Renal pelvis (tissue), 4 donors: ENCODE results near the gene NUP98. TPM values are rescaled to one million over a fixed set of nuclear protein-coding genes. Genes with fewer than 3 reads are reported as not detected.
"Not testable (repeated sequence)": the region's sequence is repeated elsewhere in the genome, so short reads cannot be mapped to it uniquely, and the experiment has no call there.

Experiments used
- DNase-seq: peaks from one replicate; pipeline ENCODE4 v3.0.0-alpha.2; 2013
- polyA plus RNA-seq, 3 donors: library from polyadenylated mRNA; unstranded; fragments of 120-200 nt; gene quantifications; one replicate each; pipeline ENCODE4 v1.2.1, GENCODE V29; 2013; ENCODE audit not compliant: insufficient read length in 3 of 3

NUP98 gene
- polyA plus RNA-seq, 3 donors: 61.9 to 69.5 (median 66.6) TPM

DNA sequence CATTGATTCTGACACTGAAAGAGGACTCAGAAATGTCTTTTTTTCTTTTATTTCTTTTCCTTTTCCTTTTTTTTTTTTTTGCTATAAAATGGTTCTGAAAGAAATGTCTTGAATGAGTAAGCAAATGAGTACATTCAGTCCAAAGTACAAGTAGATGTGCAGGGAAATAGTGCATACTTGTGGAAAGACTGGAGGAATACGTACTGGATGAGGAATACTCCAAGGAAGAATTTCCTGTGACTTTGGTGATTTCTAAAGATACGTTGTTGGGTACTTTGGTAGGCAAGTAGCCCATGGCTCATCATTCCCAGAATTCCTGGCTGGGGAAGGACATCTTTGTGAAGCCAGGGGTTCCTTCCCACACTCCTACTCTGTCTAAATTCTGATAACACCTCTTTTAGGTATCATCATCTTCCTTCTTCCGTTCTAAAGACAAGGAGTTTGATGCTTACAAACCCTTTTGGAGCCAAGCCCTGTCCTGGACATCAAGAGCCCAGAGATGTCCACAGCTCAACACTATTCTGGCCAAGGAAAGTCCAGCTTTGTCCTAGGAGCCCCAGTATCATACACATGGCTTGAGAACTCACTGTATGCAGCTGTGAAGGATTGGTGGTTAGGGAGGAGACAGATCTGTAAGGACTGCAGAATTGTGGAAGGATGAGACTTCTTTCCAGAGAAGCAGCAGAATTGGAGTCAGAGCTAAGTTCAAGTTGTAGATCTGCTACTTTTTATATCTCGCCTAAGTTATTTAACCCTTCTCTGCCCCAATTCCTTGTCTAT lies 4.8 kb upstream of the NUP98 start:
- DNase-seq: no peak

DNA sequence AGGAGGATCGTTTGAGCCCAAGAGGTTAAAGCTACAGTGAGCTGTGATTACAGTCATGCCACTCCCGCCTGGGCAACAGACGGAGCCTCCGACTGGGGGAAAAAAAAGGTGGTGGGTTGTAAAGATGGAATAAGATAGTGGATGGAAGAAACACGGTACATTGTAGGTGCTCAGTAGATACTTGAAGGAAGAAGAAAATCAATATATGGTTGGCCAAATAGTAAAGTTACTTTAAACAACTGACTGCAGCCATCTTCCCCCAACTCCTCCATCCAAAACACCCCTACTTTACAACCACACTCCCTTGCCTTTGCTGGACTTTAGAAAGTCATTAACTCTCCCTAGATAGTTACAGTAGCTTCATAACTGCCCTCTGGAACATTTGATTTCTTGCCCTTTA lies 2.5 kb upstream of the NUP98 start:
- no peak for DNase-seq

DNA sequence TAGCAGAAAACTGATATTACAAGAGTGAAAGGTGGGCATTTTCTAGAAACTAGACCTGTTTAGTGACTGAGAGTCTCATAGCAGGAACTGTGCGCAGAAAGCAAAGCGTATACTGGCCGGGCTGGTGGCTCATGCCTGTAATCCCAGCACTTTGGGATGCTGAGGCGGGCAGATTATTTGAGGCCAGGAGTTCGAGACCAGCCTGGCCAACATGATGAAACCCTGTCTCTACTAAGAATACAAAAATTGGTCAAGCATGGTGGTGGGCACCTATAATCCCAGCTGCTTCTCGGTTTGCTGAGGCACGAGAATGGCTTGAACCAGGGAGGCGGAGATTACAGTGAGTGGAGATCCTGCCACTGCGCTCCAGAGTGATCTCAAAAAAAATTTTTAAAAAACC lies 1.8 kb upstream of the NUP98 start:
- no peak for DNase-seq

DNA sequence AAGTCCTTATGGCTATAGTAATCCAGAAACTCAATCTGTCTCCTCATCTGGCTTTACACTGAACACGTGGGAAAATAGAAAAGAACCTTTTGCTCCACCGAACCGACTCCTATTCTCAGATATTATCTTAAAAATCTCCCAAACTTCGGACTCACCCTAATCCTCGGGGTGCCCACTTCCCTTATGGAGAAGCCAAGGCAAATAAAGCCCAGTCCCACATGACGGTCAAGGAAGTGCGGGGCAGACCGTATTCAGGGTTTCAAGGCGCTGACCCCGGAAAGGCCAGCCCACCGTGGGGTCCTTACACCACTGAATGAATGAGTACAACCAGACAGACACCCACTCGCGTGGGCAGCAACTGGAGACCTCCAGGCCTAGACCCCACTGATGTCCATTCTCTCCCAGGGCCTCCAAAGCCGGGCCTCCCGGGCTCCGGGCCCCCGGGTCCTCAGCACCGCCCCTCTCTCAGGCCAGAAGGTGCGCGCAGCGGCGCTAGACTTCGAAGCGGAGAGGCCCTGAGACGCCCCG lies 489 bp downstream of the NUP98 start:
- peak; percentile 62 for DNase-seq

DNA sequence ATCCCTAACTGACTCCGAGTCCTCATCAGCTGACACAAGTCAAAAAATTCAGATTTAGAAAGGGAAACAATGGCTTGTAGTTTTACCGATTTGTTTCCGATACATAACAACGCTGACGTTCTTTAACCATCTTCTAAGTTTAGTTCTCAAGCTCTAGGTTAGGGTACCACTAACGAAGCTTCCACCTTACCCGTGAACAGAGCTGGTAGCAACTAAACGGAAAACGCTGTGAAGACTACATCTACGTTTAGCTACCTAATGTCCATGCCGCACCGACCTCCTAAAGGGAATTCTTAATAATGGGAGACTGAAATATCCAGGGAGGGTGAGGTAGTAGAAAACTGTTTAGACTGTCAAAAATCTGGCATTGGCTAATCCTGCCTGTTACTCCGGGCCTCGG lies 1.0 kb downstream of the NUP98 start:
- DNase-seq: no peak

DNA sequence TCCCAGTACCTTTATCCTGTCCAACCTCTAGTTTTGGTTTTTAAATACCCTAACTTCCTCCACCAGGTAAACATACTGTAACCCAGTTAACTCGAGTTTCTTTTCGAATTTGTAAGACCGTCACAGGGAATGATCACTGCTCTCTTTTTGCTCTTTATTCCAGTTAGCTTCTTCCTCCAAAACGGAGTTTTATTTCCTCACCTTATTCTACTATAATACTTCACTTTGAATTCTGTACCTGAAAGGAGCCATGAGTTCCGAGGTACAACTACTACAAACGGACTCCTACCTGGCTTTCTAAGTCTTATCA lies 1.4 kb downstream of the NUP98 start:
- no peak for DNase-seq

DNA sequence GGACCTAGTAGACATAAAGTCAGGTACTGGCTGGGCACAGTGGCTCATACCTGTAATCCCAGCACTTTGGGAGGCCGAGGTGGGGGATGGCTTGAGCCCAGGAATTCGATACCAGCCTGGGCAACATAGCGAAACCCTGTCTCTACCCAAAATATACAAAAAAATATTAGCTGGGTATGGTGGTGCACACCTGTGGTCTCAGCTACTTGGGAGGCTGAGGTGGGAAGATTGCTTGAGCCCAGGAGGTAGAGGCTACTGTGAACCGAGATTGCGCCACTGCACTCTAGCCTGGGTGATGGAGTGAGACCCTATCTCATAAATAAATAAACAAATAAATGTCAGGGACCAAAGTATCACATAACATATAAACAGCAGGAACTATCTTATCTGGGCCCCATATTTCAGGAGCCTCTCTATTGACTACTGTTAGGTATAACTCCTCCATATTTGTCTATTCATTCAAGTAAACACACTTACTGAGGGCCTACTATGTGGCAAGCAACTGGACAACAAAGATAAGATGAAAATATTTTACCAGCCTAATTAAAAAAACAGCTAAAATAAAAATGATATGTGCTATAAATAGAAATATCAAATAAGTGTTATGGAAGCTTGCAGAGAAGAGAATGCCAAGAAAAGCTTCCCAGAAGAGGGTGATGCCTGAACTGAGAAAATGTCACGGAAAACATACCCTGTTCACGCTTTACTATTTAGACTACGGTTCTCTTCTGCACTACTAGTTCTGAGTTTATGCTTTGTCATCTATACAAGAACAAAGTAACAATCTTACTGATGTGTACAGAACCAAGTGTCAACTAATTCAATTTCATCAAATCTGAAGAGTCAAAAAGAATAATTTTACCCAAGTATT lies 2.0 kb downstream of the NUP98 start:
- DNase-seq: no peak

DNA sequence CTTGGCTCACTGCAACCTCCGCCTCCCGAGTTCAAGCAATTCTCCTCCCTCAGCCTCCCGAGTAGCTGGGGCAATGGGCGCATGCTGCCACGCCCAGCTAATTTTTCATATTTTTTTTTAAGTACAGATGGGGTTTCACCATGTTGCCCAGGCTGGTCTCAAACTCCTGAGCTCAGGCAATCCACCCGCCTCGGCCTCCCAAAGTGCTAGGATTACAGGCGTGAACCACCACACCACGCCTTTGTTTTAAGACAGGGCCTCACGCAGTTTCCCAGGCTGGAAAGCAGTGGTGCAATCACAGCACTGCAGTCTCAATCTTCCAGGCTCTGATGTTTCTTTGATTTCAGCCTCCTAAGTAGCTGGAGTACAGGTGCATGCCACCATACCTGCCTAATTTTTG lies 3.0 kb downstream of the NUP98 start:
- not testable (repeated sequence) for DNase-seq

DNA sequence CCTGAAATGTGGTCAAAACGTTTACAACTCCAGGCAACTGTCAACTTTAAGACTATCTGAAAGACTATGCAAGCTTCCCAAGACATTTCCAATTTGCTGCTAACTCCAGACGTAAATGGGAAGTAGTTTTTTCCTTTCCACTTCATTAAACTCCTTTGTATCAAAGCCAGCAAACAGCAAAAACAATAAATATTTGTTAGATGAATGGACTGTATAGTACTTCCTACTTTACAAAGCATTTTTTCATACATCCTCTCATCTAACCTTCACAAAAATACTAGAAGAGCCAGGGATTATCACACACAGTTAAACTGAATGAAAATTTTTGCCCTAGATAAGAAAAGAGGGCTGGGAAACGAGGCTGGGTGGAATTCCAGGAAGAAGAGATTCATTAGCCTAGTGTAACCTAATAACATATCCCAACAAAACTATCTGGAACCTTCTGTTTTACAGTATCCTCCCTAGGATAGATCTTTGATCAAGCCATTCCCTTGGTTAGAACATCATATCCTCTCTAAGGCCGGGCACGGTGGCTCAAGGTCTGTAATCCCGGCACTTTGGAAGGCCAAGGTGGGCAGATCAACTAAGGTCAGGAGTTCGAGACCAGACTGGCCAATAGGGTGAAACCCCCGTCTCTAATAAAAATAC lies 10.4 kb downstream of the NUP98 start:
- no peak for DNase-seq

DNA sequence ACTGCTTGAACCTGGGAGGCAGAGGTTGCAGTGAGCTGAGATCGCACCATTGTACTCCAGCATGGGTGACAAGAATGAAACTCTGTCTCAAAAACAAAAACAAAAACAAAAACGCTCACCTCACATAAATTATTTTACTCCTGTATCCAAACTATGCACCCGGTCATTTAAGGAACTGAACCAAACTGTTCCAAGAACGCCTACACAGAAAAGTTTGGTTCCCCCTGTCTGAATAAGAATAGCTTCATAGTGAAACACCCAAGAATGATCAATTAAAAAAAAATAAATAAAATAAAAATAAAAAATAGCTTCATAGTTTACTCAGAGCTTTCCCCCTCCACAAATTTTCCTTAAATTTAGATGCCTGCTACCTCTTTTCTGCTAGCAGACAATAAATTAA lies 13.7 kb downstream of the NUP98 start:
- no peak for DNase-seq

DNA sequence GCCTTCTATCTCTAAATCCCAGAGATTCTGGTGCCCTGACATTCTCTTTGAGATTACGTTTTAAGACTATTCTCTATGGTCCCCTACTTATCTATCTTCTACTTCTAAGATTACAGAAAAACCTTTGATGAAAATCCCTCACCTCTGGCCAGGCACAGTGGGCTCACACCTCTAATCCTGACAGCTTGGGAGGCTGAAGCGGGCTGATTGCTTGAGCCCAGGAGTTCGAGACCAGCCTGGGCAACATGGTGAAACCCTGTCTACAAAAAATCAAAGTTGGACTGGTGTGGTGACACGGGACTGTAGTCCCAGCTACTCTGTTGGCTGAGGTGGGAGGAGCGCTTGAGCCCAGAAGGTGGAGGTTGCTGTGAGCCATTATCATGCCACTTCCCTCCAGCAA lies 14.4 kb downstream of the NUP98 start:
- DNase-seq: no peak

DNA sequence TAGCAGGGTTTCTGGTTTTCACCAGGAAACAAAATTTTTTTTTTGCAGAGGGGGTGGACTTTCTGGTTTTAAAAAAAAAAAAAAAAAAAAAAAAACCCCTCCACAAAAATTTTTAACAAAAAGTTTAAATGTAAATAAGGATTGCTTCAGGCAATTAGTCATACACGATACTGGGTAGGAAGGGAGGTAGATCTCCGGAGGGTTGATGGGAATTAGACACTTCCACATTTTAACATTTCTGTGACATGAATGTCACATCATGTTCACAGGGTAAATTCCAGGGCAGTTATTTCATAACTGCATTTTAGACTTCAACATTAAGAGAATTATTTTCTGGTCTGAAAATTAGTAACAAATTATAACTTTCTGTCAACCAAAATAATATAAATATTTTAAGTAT lies 15.9 kb downstream of the NUP98 start:
- DNase-seq: no peak

DNA sequence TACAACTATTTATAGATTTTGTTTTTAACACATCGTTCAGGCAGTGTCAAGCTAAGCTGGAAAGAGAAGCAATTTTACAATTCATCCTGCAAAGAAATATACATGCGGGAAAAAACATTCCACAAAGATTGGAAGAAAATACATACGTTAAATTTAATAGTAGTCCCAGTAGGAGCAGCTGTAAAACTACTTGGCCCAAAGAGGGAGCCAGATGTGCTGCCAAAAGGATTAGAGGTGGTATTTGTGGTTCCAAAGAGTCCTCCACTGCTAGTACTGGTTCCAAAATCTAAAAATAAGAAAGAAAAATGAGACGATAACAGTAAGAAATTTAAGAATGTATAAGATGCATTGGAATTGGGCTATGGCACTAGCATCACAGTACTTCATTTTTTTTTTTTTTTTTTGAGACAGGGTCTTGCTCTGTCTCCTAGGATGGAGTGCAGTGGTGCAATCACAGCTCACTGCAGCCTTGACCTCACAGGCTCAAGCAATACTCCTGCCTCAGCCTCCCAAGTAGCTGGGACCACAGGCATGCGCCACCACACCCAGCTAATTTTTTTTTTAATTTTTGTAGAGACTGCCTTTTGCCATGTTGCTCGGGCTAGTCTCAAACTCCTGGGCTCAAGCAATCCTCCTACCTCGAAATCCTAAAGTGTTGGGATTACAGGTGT lies 21.5 kb downstream of the NUP98 start:
- no peak for DNase-seq

DNA sequence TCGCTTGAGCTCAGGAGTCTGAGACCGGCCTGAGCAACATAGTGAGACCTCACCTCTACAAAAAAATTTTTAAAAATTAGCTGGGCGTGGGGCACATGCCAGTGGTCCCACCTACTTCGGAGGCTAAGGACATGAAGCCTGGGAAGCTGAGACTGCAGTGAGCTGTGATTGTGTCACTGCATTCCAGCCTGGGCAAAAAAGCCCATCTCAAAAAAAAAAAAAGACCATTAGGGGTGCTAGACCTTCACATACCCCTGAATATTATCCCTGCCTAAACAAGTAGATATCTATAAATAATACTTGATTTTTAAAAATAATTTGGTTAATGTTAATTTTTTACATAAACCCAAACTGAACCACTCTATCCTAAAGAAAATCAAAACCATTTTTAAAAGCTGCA lies 24.2 kb downstream of the NUP98 start:
- no peak for DNase-seq

DNA sequence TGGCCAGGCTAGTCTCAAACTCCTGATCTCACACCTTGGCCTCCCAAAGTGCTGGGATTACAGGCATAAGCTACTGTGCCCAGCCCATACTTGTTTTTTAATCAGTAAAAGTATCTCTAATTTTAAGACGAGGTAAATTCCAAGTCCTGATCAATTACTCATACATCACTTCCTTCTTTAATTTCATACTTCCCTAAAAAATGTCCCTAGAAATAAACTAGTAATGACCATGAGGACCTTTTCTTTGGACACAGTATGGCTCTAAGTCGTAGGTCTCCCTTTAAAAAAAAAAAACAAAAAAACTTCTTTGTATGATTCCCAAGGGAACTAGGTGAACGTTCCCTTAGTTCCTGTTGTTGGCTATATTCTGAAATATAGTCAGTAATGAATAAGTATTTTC lies 29.8 kb downstream of the NUP98 start:
- no peak for DNase-seq

DNA sequence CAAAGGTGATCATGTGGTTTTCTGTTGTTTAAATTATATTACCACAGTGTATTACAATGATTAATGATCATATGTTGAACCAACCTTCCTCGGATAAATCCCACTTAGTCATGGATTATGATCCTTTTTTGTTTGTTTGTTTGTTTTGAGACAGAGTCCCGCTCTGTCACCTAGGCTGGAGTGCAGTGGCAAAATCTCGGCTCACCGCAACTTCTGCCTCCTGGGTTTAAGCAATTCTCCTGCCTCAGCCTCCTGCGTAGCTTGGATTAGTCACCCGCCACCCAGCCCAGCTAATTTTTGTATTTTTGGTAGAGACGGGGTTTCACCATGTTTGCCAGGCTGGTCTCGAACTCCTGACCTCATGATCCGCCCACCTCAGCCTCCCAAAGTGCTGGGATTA lies 30.5 kb downstream of the NUP98 start:
- DNase-seq: not testable (repeated sequence)

DNA sequence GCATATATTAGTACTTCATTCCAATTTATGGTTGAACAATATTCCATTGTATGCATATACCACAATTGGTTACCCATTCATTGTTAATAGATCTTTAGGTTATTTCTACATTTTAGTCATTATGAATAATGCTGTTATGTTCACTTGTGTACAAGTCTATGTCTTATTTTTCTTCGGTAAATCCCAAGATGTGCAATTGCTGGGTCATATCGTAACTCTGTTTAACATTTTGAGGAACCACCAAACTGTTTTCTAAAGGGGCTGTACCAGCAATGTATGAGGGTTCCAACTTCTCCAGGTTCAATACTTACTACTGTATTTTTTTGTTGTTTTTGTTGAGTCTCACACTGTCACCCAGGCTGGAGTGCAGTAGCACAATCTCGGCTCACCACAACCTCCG lies 33.1 kb downstream of the NUP98 start:
- DNase-seq: no peak

DNA sequence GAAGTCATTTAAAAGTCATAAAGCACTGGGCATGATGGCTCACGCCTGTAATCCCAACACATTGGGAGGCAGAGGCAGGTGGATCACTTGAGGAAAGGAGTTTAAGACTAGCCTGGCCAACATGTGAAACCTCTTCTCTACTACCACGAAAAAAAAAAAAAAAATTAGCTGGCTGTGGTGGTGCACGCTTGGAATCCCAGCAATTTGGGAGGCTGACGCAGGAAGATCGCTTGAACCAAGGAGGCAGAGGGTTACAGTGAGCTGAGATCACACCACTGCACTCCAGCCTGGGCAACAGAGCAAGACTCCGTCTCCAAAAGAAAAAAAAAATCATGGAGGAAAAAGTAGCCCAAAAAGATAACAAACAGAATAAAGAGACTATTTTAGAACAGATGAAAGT lies 42.2 kb downstream of the NUP98 start:
- no peak for DNase-seq

DNA sequence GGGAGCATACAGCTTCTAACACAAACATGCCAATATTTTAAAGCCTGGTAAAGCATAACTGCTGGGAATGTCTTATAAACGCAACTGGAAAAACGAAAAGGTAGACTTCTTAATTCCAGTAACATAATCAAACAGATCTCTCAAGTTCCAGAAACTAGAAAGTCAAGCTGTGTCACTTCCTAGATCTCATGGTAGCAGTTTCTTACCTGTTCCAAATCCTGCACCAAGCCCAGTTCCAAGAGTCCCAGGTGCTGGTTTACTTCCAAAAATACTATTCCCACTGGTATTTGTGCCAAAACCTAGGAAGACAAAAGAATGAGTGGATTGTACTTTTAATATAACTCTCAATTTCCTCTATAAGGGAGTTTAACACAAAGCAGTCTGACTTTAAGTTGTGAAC lies 44.2 kb downstream of the NUP98 start:
- no peak for DNase-seq

DNA sequence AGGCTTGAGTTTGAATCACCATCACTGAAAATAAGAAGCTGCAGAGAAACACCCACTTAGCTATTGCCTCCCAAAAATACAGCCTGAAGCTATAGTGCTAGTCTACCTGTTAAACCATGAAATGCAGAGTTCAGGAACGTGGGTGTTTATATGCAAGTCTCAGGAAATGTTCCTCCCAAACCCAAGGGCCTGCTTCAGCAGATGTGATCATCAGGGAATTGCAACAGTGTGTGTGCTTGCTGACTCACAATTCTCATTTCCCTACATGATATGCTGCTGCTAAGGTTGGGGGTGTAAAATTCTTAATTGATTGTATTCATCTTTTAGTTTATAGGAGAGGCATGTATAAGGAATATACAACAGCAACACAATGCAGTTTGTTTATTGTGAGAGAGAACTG lies 49.6 kb downstream of the NUP98 start:
- DNase-seq: no peak

DNA sequence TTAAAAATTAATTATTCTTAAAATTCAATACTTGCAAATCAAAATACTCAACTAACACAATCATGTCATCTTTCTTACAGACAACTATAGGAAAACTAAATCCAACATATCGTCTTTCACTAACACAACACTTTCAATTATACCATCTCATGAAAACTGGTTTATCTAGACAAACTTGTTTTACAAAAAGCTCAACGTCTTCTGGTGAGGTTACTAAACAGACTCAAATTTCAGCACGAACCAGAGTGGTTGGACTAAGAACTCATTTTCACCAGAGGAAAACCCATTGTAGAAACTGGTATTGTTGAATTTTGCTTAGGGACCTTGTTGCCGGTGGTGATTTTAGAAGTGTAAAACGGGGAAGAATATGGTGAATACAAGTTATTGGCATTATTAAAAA lies 52.2 kb downstream of the NUP98 start:
- peak; percentile 4 for DNase-seq

DNA sequence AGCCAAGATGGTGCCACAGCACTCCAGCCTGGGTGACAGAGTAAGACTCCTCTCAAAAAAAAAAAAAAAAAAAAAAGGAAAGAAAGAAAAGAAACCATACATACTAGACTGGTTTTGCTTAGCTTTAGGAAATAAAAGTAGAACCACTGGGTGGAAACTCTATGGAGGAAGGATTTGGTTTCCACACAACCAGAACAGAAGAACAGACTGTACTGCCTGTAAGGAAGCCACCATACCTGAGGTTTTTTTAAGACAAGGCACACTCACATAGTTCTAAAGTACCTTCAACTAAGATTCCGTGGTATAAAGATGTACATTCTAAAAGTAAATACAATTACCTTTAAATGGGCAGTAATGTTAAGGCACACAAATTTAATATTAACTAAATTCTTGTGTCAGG lies 58.6 kb downstream of the NUP98 start:
- no peak for DNase-seq
